Ammon's horn (tissue), 1 donor: ENCODE measurements around the gene HSPG2.
"Not testable (repeated sequence)": the region's sequence is repeated elsewhere in the genome, so short reads cannot be mapped to it uniquely, and the experiment has no call there.

Source experiments
- DNase-seq: peaks from one replicate; pipeline ENCODE4 v3.0.0-alpha.2; 2016; ENCODE audit warnings: low spot score

Gene HSPG2

GRCh38 chr1:21937034-21937371 lies at the start of gene HSPG2:
HSPG2 (minus strand) TSS chr1:21937310; CDS start chr1:21937217, 93 bp downstream.
- DNase-seq = no peak

GRCh38 chr1:21986386-21986785 lies 49.3 kb upstream of the HSPG2 start:
- not testable (repeated sequence) for DNase-seq

GRCh38 chr1:21985893-21986292 lies 48.8 kb upstream of the HSPG2 start:
- DNase-seq = not testable (repeated sequence)

GRCh38 chr1:21983539-21983938 lies 46.4 kb upstream of the HSPG2 start:
- DNase-seq = not testable (repeated sequence)

GRCh38 chr1:21982122-21982521 lies 45.0 kb upstream of the HSPG2 start:
- DNase-seq = not testable (repeated sequence)

GRCh38 chr1:21981253-21981652 lies 44.1 kb upstream of the HSPG2 start:
- DNase-seq = not testable (repeated sequence)

GRCh38 chr1:21980515-21981220 lies 43.6 kb upstream of the HSPG2 start:
- not testable (repeated sequence) for DNase-seq

- DNase-seq = not testable (repeated sequence)
Measured at GRCh38 chr1:21978209-21978608, 41.1 kb upstream of the HSPG2 start.

GRCh38 chr1:21976703-21977239 lies 39.7 kb upstream of the HSPG2 start, which contains the start of gene CELA3B:
CELA3B (plus strand) TSS chr1:21977022; CDS start chr1:21977040, 18 bp downstream.
- not testable (repeated sequence) for DNase-seq

GRCh38 chr1:21975296-21975695 lies 38.2 kb upstream of the HSPG2 start:
- not testable (repeated sequence) for DNase-seq

- not testable (repeated sequence) for DNase-seq
Measured at GRCh38 chr1:21974699-21975098, 37.6 kb upstream of the HSPG2 start.

- DNase-seq = not testable (repeated sequence)
Measured at GRCh38 chr1:21973948-21974347, 36.8 kb upstream of the HSPG2 start.

- not testable (repeated sequence) for DNase-seq
Measured at GRCh38 chr1:21972973-21973441, 35.9 kb upstream of the HSPG2 start.

GRCh38 chr1:21970523-21970922 lies 33.4 kb upstream of the HSPG2 start:
- DNase-seq = not testable (repeated sequence)

- not testable (repeated sequence) for DNase-seq
Measured at GRCh38 chr1:21969066-21969465, 32.0 kb upstream of the HSPG2 start.

- not testable (repeated sequence) for DNase-seq
Measured at GRCh38 chr1:21967216-21967615, 30.1 kb upstream of the HSPG2 start.

GRCh38 chr1:21966247-21967000 lies 29.3 kb upstream of the HSPG2 start:
- no peak for DNase-seq

GRCh38 chr1:21963477-21964217 lies 26.5 kb upstream of the HSPG2 start:
- DNase-seq = peak; percentile 66

- no peak for DNase-seq
Measured at GRCh38 chr1:21961799-21962198, 24.7 kb upstream of the HSPG2 start.

- no peak for DNase-seq
Measured at GRCh38 chr1:21961337-21961736, 24.2 kb upstream of the HSPG2 start.

GRCh38 chr1:21956720-21957552 lies 19.8 kb upstream of the HSPG2 start:
- DNase-seq = no peak
